ENCODE results near the gene RMDN3. TPM values are rescaled to one million over a fixed set of nuclear protein-coding genes. Genes with fewer than 3 reads are reported as not detected.

The RMDN3 gene
- total and polyA plus RNA-seq, 4 donors: 27.5 to 33.8 (median 30.2) TPM

GRCh38 chr15:40763801-40764628 lies 9.0 kb upstream of the RMDN3 start, which contains the start of gene GCHFR:
GCHFR (plus strand) TSS chr15:40764068; CDS start chr15:40764181, 113 bp downstream.
- H3K4me1 ChIP-seq (ENCODE audit: control insufficient read depth in 4 of 4, insufficient read depth in 4 of 4, low read length in 3 of 4): peaks cover 6 to 38% (median 22%) of the 10 kb centered on the region in 4 donors
- H3K4me3 ChIP-seq (ENCODE audit: low read depth in 1 of 3, low read length in 3 of 3): peak within 1 kb of the TSS; percentile 54 to 93 (median 78)
- DNase-seq (ENCODE audit: low spot score): peak; percentile 80
- H3K27ac ChIP-seq (ENCODE audit: low read depth in 1 of 2, low read length in 2 of 2): peak within 1 kb of the TSS; percentile 89 to 93
- under 1% methylated on average over 75 of the region's 75 CpGs for WGBS
- no peak for TF ChIP-seq RXRA (IDR thresholded peaks at IDR 0.05)
- TF ChIP-seq, protein P1, sequence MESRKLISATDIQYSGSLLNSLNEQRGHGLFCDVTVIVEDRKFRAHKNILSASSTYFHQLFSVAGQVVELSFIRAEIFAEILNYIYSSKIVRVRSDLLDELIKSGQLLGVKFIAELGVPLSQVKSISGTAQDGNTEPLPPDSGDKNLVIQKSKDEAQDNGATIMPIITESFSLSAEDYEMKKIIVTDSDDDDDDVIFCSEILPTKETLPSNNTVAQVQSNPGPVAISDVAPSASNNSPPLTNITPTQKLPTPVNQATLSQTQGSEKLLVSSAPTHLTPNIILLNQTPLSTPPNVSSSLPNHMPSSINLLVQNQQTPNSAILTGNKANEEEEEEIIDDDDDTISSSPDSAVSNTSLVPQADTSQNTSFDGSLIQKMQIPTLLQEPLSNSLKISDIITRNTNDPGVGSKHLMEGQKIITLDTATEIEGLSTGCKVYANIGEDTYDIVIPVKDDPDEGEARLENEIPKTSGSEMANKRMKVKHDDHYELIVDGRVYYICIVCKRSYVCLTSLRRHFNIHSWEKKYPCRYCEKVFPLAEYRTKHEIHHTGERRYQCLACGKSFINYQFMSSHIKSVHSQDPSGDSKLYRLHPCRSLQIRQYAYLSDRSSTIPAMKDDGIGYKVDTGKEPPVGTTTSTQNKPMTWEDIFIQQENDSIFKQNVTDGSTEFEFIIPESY (IDR thresholded peaks at IDR 0.05): no peak
- TF ChIP-seq TAF1 (conservative IDR thresholded peaks at IDR 0.05): no peak
- TF ChIP-seq HNF4G (IDR thresholded peaks at IDR 0.05): peak; percentile 57
- TF ChIP-seq, protein P2, sequence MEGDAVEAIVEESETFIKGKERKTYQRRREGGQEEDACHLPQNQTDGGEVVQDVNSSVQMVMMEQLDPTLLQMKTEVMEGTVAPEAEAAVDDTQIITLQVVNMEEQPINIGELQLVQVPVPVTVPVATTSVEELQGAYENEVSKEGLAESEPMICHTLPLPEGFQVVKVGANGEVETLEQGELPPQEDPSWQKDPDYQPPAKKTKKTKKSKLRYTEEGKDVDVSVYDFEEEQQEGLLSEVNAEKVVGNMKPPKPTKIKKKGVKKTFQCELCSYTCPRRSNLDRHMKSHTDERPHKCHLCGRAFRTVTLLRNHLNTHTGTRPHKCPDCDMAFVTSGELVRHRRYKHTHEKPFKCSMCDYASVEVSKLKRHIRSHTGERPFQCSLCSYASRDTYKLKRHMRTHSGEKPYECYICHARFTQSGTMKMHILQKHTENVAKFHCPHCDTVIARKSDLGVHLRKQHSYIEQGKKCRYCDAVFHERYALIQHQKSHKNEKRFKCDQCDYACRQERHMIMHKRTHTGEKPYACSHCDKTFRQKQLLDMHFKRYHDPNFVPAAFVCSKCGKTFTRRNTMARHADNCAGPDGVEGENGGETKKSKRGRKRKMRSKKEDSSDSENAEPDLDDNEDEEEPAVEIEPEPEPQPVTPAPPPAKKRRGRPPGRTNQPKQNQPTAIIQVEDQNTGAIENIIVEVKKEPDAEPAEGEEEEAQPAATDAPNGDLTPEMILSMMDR (IDR thresholded peaks at IDR 0.05; ENCODE audit: low read depth, low read length, missing input control): peak; percentile 43
- peak; percentile 51 for TF ChIP-seq YY1 (IDR thresholded peaks at IDR 0.05)
- peak; percentile 53 to 68 for TF ChIP-seq HNF4A (conservative IDR thresholded peaks at IDR 0.05)
- peak; percentile 67 for TF ChIP-seq SP1 (IDR thresholded peaks at IDR 0.05)
- TF ChIP-seq FOXA2 (IDR thresholded peaks at IDR 0.05): no peak
- TF ChIP-seq MAX (IDR thresholded peaks at IDR 0.05): no peak
- no peak for TF ChIP-seq NR2F2 (IDR thresholded peaks at IDR 0.05)
- TF ChIP-seq EGR1 (IDR thresholded peaks at IDR 0.05; ENCODE audit: low read depth in 2 of 2): peak in 1 of 2 donors; percentile 64
- TF ChIP-seq RAD21 (IDR thresholded peaks at IDR 0.05): peak in 1 of 2 donors; percentile 4
- TF ChIP-seq JUND (IDR thresholded peaks at IDR 0.05): no peak
- peaks cover 0 to 18% (median 5%) of the 10 kb centered on the region in 4 donors for H3K36me3 ChIP-seq (ENCODE audit: control insufficient read depth in 4 of 4, insufficient read depth in 3 of 4, low read depth in 1 of 4, low read length in 3 of 4)
- H3K9me3 ChIP-seq (ENCODE audit: control insufficient read depth in 4 of 4, low read length in 3 of 4): no peaks in the 10 kb centered on the region
- peak within 1 kb of the TSS; percentile 82 to 88 for H3K9ac ChIP-seq (ENCODE audit: low read depth in 1 of 2, low read length in 2 of 2)
- no peaks in the 10 kb centered on the region for H3K27me3 ChIP-seq (ENCODE audit: control insufficient read depth in 4 of 4, insufficient read depth in 4 of 4, low read length in 3 of 4)

DNA sequence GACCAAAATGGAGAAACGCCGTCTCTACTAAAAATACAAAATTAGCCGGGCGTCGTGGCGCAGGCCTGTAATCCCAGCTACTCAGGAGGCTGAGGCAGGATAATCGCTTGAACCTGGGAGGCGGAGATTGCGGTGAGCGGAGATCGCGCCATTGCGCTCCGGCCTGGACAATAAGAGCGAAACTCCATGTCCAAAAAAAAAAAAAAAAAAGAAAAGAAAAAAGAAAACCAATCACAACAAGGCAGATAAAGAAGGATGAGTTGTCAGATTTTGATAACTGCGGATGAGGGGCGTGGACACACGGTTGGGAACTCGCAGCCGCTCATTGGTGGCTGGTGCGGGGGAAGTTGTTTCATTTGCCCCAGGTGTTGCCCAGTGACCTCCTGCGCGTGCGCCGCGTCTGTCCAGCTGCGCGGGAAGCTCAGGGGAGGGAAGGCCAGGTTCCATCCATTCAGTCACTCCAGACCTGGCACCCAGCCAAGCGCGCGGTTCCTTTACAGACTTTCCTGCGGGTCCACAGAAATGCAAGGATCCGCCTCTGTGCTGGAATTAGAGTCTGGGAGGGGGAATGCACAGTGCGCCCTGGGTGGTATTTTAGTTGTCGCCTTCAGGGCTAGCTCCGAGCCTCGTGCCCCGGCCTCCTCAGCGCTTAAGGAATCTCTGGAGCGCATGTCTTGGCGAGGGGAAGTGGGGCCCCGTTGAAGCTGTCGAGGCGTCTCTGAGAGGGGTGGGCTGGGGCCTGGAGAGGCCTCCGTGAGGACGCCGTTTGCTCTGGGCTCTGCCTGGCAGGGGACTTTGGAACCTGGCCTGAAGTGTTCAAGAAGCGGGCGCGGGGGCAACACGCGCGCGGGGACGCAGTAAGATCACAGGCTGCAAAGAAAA lies 8.1 kb upstream of the RMDN3 start:
- Histone ChIP-seq H3K27ac (ENCODE audit: low read depth in 1 of 2, low read length in 2 of 2) (peak overlapping the region; percentile 89 to 93), H3K9ac (ENCODE audit: low read depth in 1 of 2, low read length in 2 of 2) (peak overlapping the region; percentile 41 to 88)
- 29% methylated on average over 55 of the region's 55 CpGs for WGBS

More for the DNA sequence above, 8.1 kb upstream of the RMDN3 start:
- H3K4me1 ChIP-seq (ENCODE audit: control insufficient read depth in 4 of 4, insufficient read depth in 4 of 4, low read length in 3 of 4): peaks cover 6 to 32% (median 18%) of the 10 kb centered on the region in 4 donors
- H3K36me3 ChIP-seq (ENCODE audit: control insufficient read depth in 4 of 4, insufficient read depth in 3 of 4, low read depth in 1 of 4, low read length in 3 of 4): peaks cover 0 to 16% (median 5%) of the 10 kb centered on the region in 4 donors
- DNase-seq (ENCODE audit: low spot score): peak; percentile 79
- peak overlapping the region; percentile 54 to 93 (median 78) for H3K4me3 ChIP-seq (ENCODE audit: low read depth in 1 of 3, low read length in 3 of 3)
- TF ChIP-seq HNF4A (conservative IDR thresholded peaks at IDR 0.05): peak in 1 of 2 donors; percentile 76
- TF ChIP-seq MAX (IDR thresholded peaks at IDR 0.05): peak; percentile 85
- TF ChIP-seq, protein P2 (IDR thresholded peaks at IDR 0.05; ENCODE audit: low read depth, low read length, missing input control): no peak
- TF ChIP-seq YY1 (IDR thresholded peaks at IDR 0.05): peak; percentile 47
- peak in 1 of 2 donors; percentile 35 for TF ChIP-seq EGR1 (IDR thresholded peaks at IDR 0.05; ENCODE audit: low read depth in 2 of 2)
- TF ChIP-seq, protein P3, sequence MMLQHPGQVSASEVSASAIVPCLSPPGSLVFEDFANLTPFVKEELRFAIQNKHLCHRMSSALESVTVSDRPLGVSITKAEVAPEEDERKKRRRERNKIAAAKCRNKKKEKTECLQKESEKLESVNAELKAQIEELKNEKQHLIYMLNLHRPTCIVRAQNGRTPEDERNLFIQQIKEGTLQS (IDR thresholded peaks at IDR 0.05): no peak
- peak in 1 of 2 donors; percentile 38 for TF ChIP-seq RXRA (IDR thresholded peaks at IDR 0.05)
- no peak for TF ChIP-seq SP1 (IDR thresholded peaks at IDR 0.05)
- H3K9me3 ChIP-seq (ENCODE audit: control insufficient read depth in 4 of 4, low read length in 3 of 4): no peaks in the 10 kb centered on the region
- H3K27me3 ChIP-seq (ENCODE audit: control insufficient read depth in 4 of 4, insufficient read depth in 4 of 4, low read length in 3 of 4): no peaks in the 10 kb centered on the region
